K562 (cell line): Measurements from ENCODE around the gene ABCC5. TPM values are rescaled to one million over a fixed set of nuclear protein-coding genes. Genes with fewer than 3 reads are reported as not detected.

Experiments
- ATAC-seq: fragments of 200-7000 bp; cut with Tn5 transposase; 3 replicates; pipeline ENCODE4 v1.9.1; 2020; ENCODE audit warnings: moderate library complexity
- BruUV-seq: library from RNA; stranded (reverse); fragments of 400-500 nt; replicated peaks from 2 replicates; lab custom pipeline; 2021; lab: Mats Ljungman, UMichigan
- CTCF ChIA-PET: fragments of 300-600 bp; formaldehyde crosslinking; extraction: SDS; loops from one replicate; lab custom pipeline; 2021; ENCODE audit warnings: low intra/inter-chr PET ratio; lab: Yijun Ruan, JAX
- POLR2A ChIA-PET: fragments of 300-600, 350-650 bp; sonication (Branson Sonifier 250); formaldehyde crosslinking; extraction: SDS; loops from one replicate; lab custom pipeline; 2021; ENCODE audit warnings: antibody characterized with exemption, inconsistent platforms; lab: Yijun Ruan, JAX
- DNase-seq, 4 experiments: peaks; one replicate each; pipeline versions ENCODE4 v3.0.0 to v3.0.0-alpha.2; 2011 to 2018; ENCODE audit warnings: low spot score in 3 of 4, mixed read lengths in 3 of 4; ENCODE audit errors: extremely low read depth in 1 of 4
- FAIRE-seq: peaks from 2 replicates; lab custom pipeline; 2011; peaks lifted over from hg19 to GRCh38; lab: Jason Lieb, UNC
- H2AFZ ChIP-seq: 2 replicates; pipeline ENCODE4 v1.6.0; 2011; ENCODE audit warnings: low read depth, low read length, control low read depth, inconsistent platforms
- H3K27ac ChIP-seq: fragments of 200-600 bp; 3 replicates; pipeline ENCODE4 v1.8.0; 2011; ENCODE audit warnings: low read depth, mild to moderate bottlenecking, control low read depth, inconsistent platforms, low read length, moderate library complexity, mixed read lengths; ENCODE audit errors: extremely low read depth
- H3K27me3 ChIP-seq, 2 experiments: fragments of 300-600 bp in 1 of 2; 2 replicates in 1 of 2; 3 replicates in 1 of 2; pipeline versions ENCODE4 v1.6.0 to v1.8.0; 2011; ENCODE audit warnings: inconsistent platforms in 2 of 2, low read length in 2 of 2, mild to moderate bottlenecking in 1 of 2, mixed read lengths in 1 of 2, moderate library complexity in 1 of 2; ENCODE audit not compliant: control insufficient read depth in 2 of 2, insufficient read depth in 2 of 2
- H3K36me3 ChIP-seq: fragments of 300-600 bp; 3 replicates; pipeline ENCODE4 v1.8.0; 2011; ENCODE audit warnings: mild to moderate bottlenecking, low read length, inconsistent platforms; ENCODE audit not compliant: control insufficient read depth, insufficient read depth
- H3K4me1 ChIP-seq, 2 experiments: fragments of 200-600 bp in 1 of 2; replicated peaks in 1 of 2; 2 replicates in 1 of 2; 3 replicates in 1 of 2; pipeline versions ENCODE4 v1.5.1 to v1.8.0; 2011; ENCODE audit warnings: inconsistent platforms in 2 of 2, low read length in 2 of 2, mild to moderate bottlenecking in 1 of 2, mixed read lengths in 1 of 2, moderate library complexity in 1 of 2; ENCODE audit not compliant: control insufficient read depth in 2 of 2, insufficient read depth in 2 of 2
- H3K4me2 ChIP-seq: 2 replicates; pipeline ENCODE4 v1.6.1; 2011; ENCODE audit warnings: low read length, control low read depth, inconsistent platforms, mixed read lengths; ENCODE audit not compliant: insufficient read depth
- H3K4me3 ChIP-seq: fragments of 200-600 bp; sonication (generic), shearing (Covaris generic); 2 replicates; pipeline ENCODE4 v1.5.1; 2016; ENCODE audit warnings: control low read depth, inconsistent platforms
- H3K79me2 ChIP-seq: fragments of 200-600 bp; 3 replicates; pipeline ENCODE4 v1.8.0; 2011; ENCODE audit warnings: low read length, inconsistent platforms; ENCODE audit not compliant: control insufficient read depth, insufficient read depth
- H3K9ac ChIP-seq, 2 experiments: 2 replicates each; pipeline versions ENCODE4 v1.6.0 to v1.6.1; 2011; ENCODE audit warnings: low read depth in 2 of 2, low read length in 2 of 2, control low read depth in 1 of 2, inconsistent platforms in 1 of 2, mild to moderate bottlenecking in 1 of 2, mixed read lengths in 1 of 2; ENCODE audit not compliant: insufficient read depth in 1 of 2
- H3K9me1 ChIP-seq: one replicate; pipeline ENCODE4 v1.6.0; 2011; ENCODE audit warnings: inconsistent platforms, mild to moderate bottlenecking, low read length, moderate library complexity; ENCODE audit not compliant: control insufficient read depth, insufficient read depth
- H3K9me3 ChIP-seq: replicated peaks from 2 replicates; pipeline ENCODE4 v1.5.1; 2011; ENCODE audit warnings: low read depth, low read length, inconsistent platforms; ENCODE audit not compliant: control insufficient read depth, insufficient read depth
- H4K20me1 ChIP-seq: replicated peaks from 2 replicates; pipeline ENCODE4 v1.6.1; 2011; ENCODE audit warnings: low read length, inconsistent platforms, mixed read lengths; ENCODE audit not compliant: control insufficient read depth, insufficient read depth
- EP400 ChIP-seq: fragments of 450-650 bp; IDR thresholded peaks from 2 replicates; pipeline ENCODE4 v1.6.1; 2017; ENCODE audit warnings: antibody characterized with exemption, mild to moderate bottlenecking, moderate library complexity
- NFIC ChIP-seq: fragments of 450-650 bp; IDR thresholded peaks from 2 replicates; pipeline ENCODE4 v1.6.1; 2017; ENCODE audit warnings: mild to moderate bottlenecking, inconsistent platforms
- WGBS: fragments of 100-300 bp; shearing (Covaris generic); methylation state at CpG from one replicate; pipeline ENCODE4 v1.1.6; 2016; ENCODE audit warnings: low coverage, mixed read lengths; ENCODE audit not compliant: insufficient coverage; ENCODE audit errors: missing lambda C conversion rate; 5-methylcytosine and 5-hydroxymethylcytosine counted together
- in situ Hi-C: fragments of 300-500 bp; cut with MboI; formaldehyde crosslinking; loops from 4 replicates; pipeline ENCODE4 v1.15.0; 2018; ENCODE audit warnings: inconsistent platforms, mixed read lengths
- intact Hi-C: fragments of 100-400 bp; cut with micrococcal nuclease; formaldehyde crosslinking; loops from 2 replicates; pipeline ENCODE4 v1.14.2; 2022
- polyA plus RNA-seq, 8 experiments: library from polyadenylated mRNA; depleted of rRNA in 4 of 8; stranded (reverse) in 5 of 8; unstranded in 3 of 8; fragments of >200 nt; fragmentation: Nextera tagmentation in 2 of 8; fragmentation: Illumina TruSeq in 1 of 8; extraction: Ambion mirVana in 2 of 8; extraction: Trizol in 1 of 8; gene quantifications; 2 replicates each; pipeline versions ENCODE4 v1.2.1 to v1.2.3, GENCODE V29; 2011 to 2014; ENCODE audit warnings: inconsistent platforms in 1 of 8, missing spikeins in 1 of 8
- total RNA-seq, 7 experiments: library from RNA; depleted of rRNA in 6 of 7; stranded (reverse); fragments of >200 nt in 6 of 7; fragmentation: Illumina TruSeq in 2 of 7; extraction: Trizol in 2 of 7; gene quantifications; 2 replicates each; pipeline versions ENCODE4 v1.2.1 to v1.2.3, GENCODE V29; 2011 to 2021; ENCODE audit warnings: low replicate concordance in 1 of 7
- TF ChIP-seq, protein P1 (sequence below): fragments of 450-650 bp; IDR thresholded peaks from 2 replicates; pipeline ENCODE4 v1.6.1; 2016; ENCODE audit warnings: low read depth

Gene ABCC5
- total and polyA plus RNA-seq, 9 of the 15 experiments (the other 6 are each of a cell fraction or from before 2014, with no cell fraction given) = 22.0 to 53.0 (median 41.9) TPM

DNA sequence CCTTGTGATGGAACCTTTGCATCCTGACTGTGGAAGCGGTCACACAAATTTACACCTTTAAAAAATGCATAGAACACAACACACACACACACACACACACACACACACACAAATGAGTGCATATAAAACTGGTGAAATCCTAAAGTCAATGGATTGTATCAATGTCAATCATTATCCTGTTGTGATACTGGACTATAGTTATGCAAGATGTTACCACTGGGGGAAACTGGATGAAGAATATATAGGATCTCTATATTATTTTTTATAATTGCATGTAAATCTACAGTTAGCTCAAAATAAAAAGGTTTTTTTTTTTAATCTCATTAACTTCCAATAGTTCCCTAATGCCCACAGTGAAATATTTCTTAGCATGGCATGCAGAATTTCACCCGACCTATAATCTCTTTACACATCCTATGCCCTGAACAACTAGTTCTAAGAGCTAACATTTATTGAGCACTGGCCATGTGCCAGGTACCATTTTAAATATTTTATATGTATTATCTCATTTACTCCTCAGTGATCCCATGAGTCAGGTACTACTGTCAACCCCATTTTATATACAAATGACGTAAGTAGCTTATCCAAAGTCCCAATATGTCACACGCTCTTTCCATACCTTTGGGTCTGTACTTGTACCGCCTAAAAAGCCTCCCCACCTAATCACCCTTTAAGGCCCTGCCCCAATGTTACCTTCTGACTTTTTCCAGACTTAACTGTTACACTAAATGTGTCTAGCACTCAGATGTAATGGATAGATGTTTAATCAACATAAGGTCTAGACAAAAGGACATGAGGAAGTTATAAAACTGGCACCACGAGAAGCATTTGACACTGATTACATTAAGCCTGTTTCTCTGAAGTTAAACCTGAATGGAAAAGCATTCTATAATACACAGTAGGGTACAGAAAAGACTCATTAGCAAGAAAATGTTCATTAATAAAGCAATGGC lies 5.5 kb downstream of the ABCC5 start:
- Histone ChIP-seq H3K4me3 (no peak overlapping the region), H4K20me1 (no peaks in the 10 kb centered on the region), H3K9me1 (no peaks in the 10 kb centered on the region), H3K79me2 (peaks cover 53% of the 10 kb centered on the region), H3K27me3 (no peaks in the 10 kb centered on the region), H3K36me3 (peaks cover 56% of the 10 kb centered on the region), H3K27ac (no peak overlapping the region), H3K4me1 (peaks cover 6 to 17% of the 10 kb centered on the region in 2 experiments; a peak in 4 of 5 replicates), H3K9ac (no peak overlapping the region), H2AFZ (no peak overlapping the region), H3K4me2 (no peak overlapping the region), H3K9me3 (no peaks in the 10 kb centered on the region)
- in situ Hi-C loops = loop anchor here (10.0 kb wide), 1 partner anchor 233 kb away; the partner anchor contains the start of genes ALG3 and EEF1AKMT4
- TF ChIP-seq EP400 (no peak), NFIC (0 out of 2 replicates have a peak, but pooled peaks have one; percentile 36)
- TF ChIP-seq, protein P1, sequence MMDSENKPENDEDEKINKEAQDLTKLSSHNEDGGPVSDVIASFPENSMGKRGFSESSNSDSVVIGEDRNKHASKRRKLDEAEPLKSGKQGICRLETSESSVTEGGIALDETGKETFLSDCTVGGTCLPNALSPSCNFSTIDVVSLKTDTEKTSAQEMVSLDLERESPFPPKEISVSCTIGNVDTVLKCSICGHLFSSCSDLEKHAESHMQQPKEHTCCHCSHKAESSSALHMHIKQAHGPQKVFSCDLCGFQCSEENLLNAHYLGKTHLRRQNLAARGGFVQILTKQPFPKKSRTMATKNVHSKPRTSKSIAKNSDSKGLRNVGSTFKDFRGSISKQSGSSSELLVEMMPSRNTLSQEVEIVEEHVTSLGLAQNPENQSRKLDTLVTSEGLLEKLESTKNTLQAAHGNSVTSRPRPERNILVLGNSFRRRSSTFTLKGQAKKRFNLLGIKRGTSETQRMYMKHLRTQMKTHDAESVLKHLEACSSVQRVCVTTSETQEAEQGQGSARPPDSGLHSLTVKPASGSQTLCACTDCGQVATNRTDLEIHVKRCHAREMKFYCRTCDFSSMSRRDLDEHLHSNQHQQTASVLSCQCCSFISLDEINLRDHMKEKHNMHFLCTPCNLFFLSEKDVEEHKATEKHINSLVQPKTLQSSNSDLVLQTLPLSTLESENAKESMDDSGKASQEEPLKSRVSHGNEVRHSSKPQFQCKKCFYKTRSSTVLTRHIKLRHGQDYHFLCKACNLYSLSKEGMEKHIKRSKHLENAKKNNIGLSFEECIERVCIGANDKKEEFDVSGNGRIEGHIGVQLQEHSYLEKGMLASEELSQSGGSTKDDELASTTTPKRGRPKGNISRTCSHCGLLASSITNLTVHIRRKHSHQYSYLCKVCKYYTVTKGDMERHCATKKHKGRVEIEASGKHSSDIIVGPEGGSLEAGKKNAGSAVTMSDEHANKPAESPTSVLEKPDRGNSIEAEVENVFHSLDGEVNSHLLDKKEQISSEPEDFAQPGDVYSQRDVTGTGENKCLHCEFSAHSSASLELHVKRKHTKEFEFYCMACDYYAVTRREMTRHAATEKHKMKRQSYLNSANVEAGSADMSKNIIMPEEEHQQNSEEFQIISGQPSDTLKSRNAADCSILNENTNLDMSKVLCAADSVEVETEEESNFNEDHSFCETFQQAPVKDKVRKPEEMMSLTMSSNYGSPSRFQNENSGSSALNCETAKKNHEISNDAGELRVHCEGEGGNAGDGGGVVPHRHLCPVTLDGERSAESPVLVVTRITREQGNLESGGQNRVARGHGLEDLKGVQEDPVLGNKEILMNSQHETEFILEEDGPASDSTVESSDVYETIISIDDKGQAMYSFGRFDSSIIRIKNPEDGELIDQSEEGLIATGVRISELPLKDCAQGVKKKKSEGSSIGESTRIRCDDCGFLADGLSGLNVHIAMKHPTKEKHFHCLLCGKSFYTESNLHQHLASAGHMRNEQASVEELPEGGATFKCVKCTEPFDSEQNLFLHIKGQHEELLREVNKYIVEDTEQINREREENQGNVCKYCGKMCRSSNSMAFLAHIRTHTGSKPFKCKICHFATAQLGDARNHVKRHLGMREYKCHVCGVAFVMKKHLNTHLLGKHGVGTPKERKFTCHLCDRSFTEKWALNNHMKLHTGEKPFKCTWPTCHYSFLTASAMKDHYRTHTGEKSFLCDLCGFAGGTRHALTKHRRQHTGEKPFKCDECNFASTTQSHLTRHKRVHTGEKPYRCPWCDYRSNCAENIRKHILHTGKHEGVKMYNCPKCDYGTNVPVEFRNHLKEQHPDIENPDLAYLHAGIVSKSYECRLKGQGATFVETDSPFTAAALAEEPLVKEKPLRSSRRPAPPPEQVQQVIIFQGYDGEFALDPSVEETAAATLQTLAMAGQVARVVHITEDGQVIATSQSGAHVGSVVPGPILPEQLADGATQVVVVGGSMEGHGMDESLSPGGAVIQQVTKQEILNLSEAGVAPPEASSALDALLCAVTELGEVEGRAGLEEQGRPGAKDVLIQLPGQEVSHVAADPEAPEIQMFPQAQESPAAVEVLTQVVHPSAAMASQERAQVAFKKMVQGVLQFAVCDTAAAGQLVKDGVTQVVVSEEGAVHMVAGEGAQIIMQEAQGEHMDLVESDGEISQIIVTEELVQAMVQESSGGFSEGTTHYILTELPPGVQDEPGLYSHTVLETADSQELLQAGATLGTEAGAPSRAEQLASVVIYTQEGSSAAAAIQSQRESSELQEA = no peak
- ChIA-PET POLR2A (no interaction called here), CTCF (no interaction called here)
- no peak for FAIRE-seq
- 96% methylated on average over 6 of the region's 6 CpGs for WGBS
- BruUV-seq = no TSS peak
- intact Hi-C loops = no loop called here
- DNase-seq = no peak
- no peak for ATAC-seq
